HepG2 (cell line): ENCODE measurements around the gene MRPL30. TPM values are rescaled to one million over a fixed set of nuclear protein-coding genes. Genes with fewer than 3 reads are reported as not detected.

Experiments
- ERF ChIP-seq: IDR thresholded peaks from 2 replicates; pipeline ENCODE4 v1.6.1; 2018; ENCODE audit warnings: missing biosample characterization, missing genetic modification reagents
- ESRRA ChIP-seq: sonication (generic); formaldehyde crosslinking; IDR thresholded peaks from 2 replicates; pipeline ENCODE4 v1.5.1; 2020; ENCODE audit warnings: mild to moderate bottlenecking, low read depth, missing genetic modification reagents
- HNRNPL ChIP-seq: fragments of 200-400 bp; formaldehyde crosslinking; IDR thresholded peaks from 2 replicates; pipeline ENCODE4 v1.6.1; 2017; ENCODE audit warnings: mild to moderate bottlenecking, low read depth, low read length
- NFE2 ChIP-seq: sonication (generic); formaldehyde crosslinking; IDR thresholded peaks from 2 replicates; pipeline ENCODE4 v1.4.0; 2020; ENCODE audit warnings: missing genetic modification reagents
- NONO ChIP-seq, 2 experiments: fragments of 450-650 bp in 1 of 2; sonication (generic) in 1 of 2; formaldehyde crosslinking in 1 of 2; IDR thresholded peaks in 1 of 2; conservative IDR thresholded peaks in 1 of 2; 2 replicates each; pipeline versions ENCODE4 v1.6.1 to v1.8.0; 2017 to 2022; ENCODE audit warnings: mild to moderate bottlenecking in 1 of 2, missing genetic modification reagents in 1 of 2, moderate library complexity in 1 of 2
- SIN3B ChIP-seq: fragments of 150-350 bp; IDR thresholded peaks from 2 replicates; pipeline ENCODE4 v1.6.1; 2014; ENCODE audit warnings: low read length
- TBX3 ChIP-seq: fragments of 450-650 bp; IDR thresholded peaks from 2 replicates; pipeline ENCODE4 v1.6.1; 2017; ENCODE audit warnings: antibody characterized with exemption, mild to moderate bottlenecking, inconsistent platforms, borderline replicate concordance
- TIGD3 ChIP-seq: sonication (generic); formaldehyde crosslinking; IDR thresholded peaks from 2 replicates; pipeline ENCODE4 v1.5.1; 2020; ENCODE audit warnings: mild to moderate bottlenecking, missing genetic modification reagents, borderline replicate concordance
- TOE1 ChIP-seq: sonication (generic); formaldehyde crosslinking; IDR thresholded peaks from 2 replicates; pipeline ENCODE4 v1.4.0; 2020; ENCODE audit warnings: mild to moderate bottlenecking, missing genetic modification reagents
- WIZ ChIP-seq: sonication (generic); formaldehyde crosslinking; IDR thresholded peaks from 2 replicates; pipeline ENCODE4 v1.5.1; 2020; ENCODE audit warnings: mild to moderate bottlenecking, missing genetic modification reagents
- ZNF138 ChIP-seq: sonication (generic); formaldehyde crosslinking; IDR thresholded peaks from 2 replicates; pipeline ENCODE4 v1.5.0; 2020; ENCODE audit warnings: mild to moderate bottlenecking, low read depth, missing genetic modification reagents
- ZNF160 ChIP-seq: sonication (generic); formaldehyde crosslinking; IDR thresholded peaks from 2 replicates; pipeline ENCODE4 v1.8.0; 2022; ENCODE audit warnings: mild to moderate bottlenecking, inconsistent platforms, missing genetic modification reagents
- ZNF253 ChIP-seq: sonication (generic); formaldehyde crosslinking; IDR thresholded peaks from 2 replicates; pipeline ENCODE4 v1.8.0; 2022; ENCODE audit warnings: mild to moderate bottlenecking, missing genetic modification reagents, borderline replicate concordance
- ZNF264 ChIP-seq: sonication (generic); formaldehyde crosslinking; IDR thresholded peaks from 2 replicates; pipeline ENCODE4 v1.4.0; 2020; ENCODE audit warnings: missing genetic modification reagents
- ZNF414 ChIP-seq: sonication (generic); formaldehyde crosslinking; IDR thresholded peaks from 2 replicates; pipeline ENCODE4 v1.5.0; 2020; ENCODE audit warnings: missing genetic modification reagents
- ZNF549 ChIP-seq: sonication (generic); formaldehyde crosslinking; IDR thresholded peaks from 2 replicates; pipeline ENCODE4 v1.5.0; 2020; ENCODE audit warnings: missing genetic modification reagents
- ZNF552 ChIP-seq: sonication (generic); formaldehyde crosslinking; IDR thresholded peaks from 2 replicates; pipeline ENCODE4 v1.9.0; 2022; ENCODE audit warnings: missing genetic modification reagents, mild to moderate bottlenecking, borderline replicate concordance
- polyA plus RNA-seq, 8 experiments: library from polyadenylated mRNA; depleted of rRNA in 3 of 8; stranded (reverse) in 7 of 8; unstranded in 1 of 8; fragments of >200 nt; fragmentation: Illumina TruSeq in 4 of 8; extraction: Trizol in 4 of 8; gene quantifications; 2 replicates each; pipeline versions ENCODE4 v1.2.1 to v1.2.3, GENCODE V29; 2011 to 2016; ENCODE audit warnings: low read depth in 4 of 8, missing spikeins in 1 of 8, mixed read lengths in 1 of 8; ENCODE audit not compliant: insufficient read depth in 1 of 8
- total RNA-seq, 5 experiments: library from RNA; depleted of rRNA; stranded (reverse); fragments of >200 nt; fragmentation: Illumina TruSeq; extraction: Trizol; gene quantifications; 2 replicates each; pipeline ENCODE4 v1.2.3, GENCODE V29; 2016; ENCODE audit warnings: low read depth in 1 of 5
- TF ChIP-seq, protein P1 (sequence below): sonication (generic); formaldehyde crosslinking; IDR thresholded peaks from 2 replicates; pipeline ENCODE4 v1.4.0; 2020; ENCODE audit warnings: missing genetic modification reagents
- TF ChIP-seq, protein P2 (sequence below): sonication (generic); formaldehyde crosslinking; IDR thresholded peaks from 2 replicates; pipeline ENCODE4 v1.5.0; 2020; ENCODE audit warnings: mild to moderate bottlenecking, missing genetic modification reagents
- TF ChIP-seq, protein P3 (sequence below): sonication (generic); formaldehyde crosslinking; IDR thresholded peaks from 2 replicates; pipeline ENCODE4 v1.4.0; 2020; ENCODE audit warnings: missing genetic modification reagents, borderline replicate concordance

The MRPL30 gene
- total and polyA plus RNA-seq, 2 of the 13 experiments (the other 11 are each of a cell fraction or from before 2014, with no cell fraction given): 30.2 to 75.3 TPM

DNA sequence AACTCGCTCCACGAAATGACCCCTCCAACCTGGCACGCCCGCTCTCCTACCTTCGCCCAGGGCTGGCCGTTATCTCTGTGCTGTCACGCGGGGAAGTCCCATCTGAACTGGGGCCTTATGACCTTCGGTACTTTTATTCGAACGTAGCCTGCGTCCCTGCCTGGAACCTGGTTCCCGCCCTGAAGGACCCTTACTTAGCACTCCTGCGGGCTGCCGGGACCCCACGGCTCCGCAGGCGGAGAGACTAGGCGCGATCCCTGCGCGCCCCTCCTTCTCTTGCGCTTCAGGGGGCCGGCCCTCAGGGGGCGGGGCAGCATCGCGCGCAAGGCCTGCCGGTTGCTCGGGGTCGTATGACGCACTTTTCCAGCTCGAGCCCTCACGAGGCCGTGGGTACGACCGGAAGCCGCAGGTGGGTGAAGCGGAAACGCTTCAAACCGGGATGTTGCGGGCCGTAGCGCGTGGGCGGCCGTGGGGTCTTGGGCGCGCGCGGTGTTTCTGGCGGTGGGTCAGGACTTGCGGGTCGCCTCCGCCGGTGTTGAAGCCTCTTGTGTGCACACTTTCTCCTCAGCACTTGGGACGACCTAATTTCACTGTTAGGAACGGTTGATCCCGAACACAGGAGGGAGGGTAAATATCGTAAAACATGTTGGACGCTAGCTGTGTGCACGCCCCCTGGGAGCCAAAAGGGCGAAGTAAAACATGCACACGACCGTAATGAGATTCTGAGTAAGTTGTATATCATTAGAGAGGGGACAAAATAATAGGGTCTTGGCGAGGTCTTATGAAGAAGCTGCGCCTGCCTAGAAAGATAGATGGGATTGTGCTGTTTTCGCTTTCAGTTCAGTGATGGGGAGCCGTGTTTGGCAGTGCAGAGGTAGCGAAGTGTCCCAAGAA lies 26.1 kb upstream of the MRPL30 start, which contains the start of the genes LIPT1 and TSGA10 (continued):
- TF ChIP-seq ZNF138 (CRISPR knock-in tag) (peak; percentile 99), SIN3B (peak; percentile 55; the same call in 1 of the 2 replicates), HNRNPL (0 out of 2 replicates have a peak, but pooled peaks have one; percentile 54), ZNF264 (CRISPR knock-in tag) (peak; percentile 81), TBX3 (peak; percentile 35; the same call in 1 of the 2 replicates), ZNF549 (CRISPR knock-in tag) (0 out of 2 replicates have a peak, but pooled peaks have one; percentile 20), ERF (CRISPR knock-in tag) (peak; percentile 99), ZNF160 (CRISPR knock-in tag) (peak; percentile 90), WIZ (CRISPR knock-in tag) (peak; percentile 92), NFE2 (no peak), ESRRA (CRISPR knock-in tag) (peak; percentile 85; the same call in 1 of the 2 replicates), ZNF253 (CRISPR knock-in tag) (peak; percentile 81; the same call in 1 of the 2 replicates), TOE1 (CRISPR knock-in tag) (peak; percentile 98), ZNF552 (CRISPR knock-in tag) (peak; percentile 92), ZNF414 (CRISPR knock-in tag) (peak; percentile 72; the same call in 1 of the 2 replicates), TIGD3 (CRISPR knock-in tag) (no peak; the same call in 1 of the 2 replicates), NONO (IDR thresholded peaks at IDR 0.05) (no peak), NONO (CRISPR knock-in tag; conservative IDR thresholded peaks at IDR 0.05) (peak; percentile 96)
- TF ChIP-seq, protein P1, sequence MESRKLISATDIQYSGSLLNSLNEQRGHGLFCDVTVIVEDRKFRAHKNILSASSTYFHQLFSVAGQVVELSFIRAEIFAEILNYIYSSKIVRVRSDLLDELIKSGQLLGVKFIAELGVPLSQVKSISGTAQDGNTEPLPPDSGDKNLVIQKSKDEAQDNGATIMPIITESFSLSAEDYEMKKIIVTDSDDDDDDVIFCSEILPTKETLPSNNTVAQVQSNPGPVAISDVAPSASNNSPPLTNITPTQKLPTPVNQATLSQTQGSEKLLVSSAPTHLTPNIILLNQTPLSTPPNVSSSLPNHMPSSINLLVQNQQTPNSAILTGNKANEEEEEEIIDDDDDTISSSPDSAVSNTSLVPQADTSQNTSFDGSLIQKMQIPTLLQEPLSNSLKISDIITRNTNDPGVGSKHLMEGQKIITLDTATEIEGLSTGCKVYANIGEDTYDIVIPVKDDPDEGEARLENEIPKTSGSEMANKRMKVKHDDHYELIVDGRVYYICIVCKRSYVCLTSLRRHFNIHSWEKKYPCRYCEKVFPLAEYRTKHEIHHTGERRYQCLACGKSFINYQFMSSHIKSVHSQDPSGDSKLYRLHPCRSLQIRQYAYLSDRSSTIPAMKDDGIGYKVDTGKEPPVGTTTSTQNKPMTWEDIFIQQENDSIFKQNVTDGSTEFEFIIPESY (CRISPR knock-in tag): peak; percentile 43; the same call in 1 of the 2 replicates
- TF ChIP-seq, protein P2, sequence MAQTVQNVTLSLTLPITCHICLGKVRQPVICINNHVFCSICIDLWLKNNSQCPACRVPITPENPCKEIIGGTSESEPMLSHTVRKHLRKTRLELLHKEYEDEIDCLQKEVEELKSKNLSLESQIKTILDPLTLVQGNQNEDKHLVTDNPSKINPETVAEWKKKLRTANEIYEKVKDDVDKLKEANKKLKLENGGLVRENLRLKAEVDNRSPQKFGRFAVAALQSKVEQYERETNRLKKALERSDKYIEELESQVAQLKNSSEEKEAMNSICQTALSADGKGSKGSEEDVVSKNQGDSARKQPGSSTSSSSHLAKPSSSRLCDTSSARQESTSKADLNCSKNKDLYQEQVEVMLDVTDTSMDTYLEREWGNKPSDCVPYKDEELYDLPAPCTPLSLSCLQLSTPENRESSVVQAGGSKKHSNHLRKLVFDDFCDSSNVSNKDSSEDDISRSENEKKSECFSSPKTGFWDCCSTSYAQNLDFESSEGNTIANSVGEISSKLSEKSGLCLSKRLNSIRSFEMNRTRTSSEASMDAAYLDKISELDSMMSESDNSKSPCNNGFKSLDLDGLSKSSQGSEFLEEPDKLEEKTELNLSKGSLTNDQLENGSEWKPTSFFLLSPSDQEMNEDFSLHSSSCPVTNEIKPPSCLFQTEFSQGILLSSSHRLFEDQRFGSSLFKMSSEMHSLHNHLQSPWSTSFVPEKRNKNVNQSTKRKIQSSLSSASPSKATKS: peak; percentile 98
- TF ChIP-seq, protein P3, sequence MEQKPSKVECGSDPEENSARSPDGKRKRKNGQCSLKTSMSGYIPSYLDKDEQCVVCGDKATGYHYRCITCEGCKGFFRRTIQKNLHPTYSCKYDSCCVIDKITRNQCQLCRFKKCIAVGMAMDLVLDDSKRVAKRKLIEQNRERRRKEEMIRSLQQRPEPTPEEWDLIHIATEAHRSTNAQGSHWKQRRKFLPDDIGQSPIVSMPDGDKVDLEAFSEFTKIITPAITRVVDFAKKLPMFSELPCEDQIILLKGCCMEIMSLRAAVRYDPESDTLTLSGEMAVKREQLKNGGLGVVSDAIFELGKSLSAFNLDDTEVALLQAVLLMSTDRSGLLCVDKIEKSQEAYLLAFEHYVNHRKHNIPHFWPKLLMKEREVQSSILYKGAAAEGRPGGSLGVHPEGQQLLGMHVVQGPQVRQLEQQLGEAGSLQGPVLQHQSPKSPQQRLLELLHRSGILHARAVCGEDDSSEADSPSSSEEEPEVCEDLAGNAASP (CRISPR knock-in tag): peak; percentile 82
